Measurements from ENCODE around the gene SRRM2.

Gene SRRM2

DNA sequence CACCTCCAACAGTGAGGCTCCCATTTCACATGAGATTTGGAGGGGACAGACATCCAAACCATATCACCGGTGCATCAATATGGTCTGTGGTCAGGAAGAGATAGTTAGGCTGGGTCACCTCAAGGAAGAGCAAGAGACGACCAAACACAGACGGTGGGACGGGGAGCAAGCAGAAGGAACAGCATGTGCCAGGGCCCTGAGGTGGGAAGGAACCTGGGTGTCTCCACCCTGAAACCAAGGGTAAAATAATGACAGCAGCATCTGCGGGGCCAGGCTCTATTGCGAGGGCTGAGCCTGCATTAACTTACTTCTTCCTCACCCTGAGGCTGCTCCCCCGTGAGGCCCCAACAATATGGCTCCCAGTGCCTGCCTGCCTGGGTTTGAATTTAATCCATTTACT, 55.7 kb downstream of the SRRM2 start:
- Mint-ChIP-seq H3K27ac (no peak overlapping the region), H3K4me3 (no peak overlapping the region), H3K4me1 (ENCODE audit: low read depth) (no peaks in the 10 kb centered on the region), H3K36me3 (ENCODE audit: low read depth) (no peaks in the 10 kb centered on the region), H3K27me3 (ENCODE audit: low read depth) (peaks cover 9% of the 10 kb centered on the region), H3K9me3 (peaks cover 7% of the 10 kb centered on the region)
- DNase-seq (ENCODE audit: low spot score), result no peak

DNA sequence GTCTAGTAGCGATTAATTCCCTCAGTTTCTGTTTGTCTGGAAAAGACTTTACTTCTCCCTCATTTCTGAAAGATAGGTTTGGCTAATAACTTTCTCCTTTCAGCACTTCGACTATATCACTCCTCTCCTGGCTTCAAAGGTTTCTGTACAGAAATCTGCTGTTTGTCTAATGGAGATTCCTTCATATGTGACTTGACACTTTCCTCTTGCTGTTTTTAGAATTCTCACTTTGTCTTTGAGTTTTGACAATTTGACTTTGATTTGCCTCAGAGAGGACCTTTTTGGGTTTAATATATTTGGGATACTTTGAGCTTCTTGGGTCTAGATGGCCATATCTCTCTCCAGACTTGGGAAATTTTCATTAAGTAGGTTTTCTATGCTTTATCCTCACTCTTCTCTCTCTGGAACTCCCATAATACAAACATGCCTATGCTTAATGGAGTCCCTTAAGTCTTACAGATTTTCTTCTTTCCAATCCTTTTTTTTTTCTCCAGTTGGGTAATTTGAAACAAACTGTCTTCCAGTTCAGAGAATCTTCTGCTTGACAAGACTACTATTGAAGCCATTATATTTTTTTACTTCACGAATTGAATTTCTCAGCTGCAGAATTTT, 56.8 kb downstream of the SRRM2 start:
- Mint-ChIP-seq H3K9me3 (peaks cover 2% of the 10 kb centered on the region), H3K27ac (no peak overlapping the region), H3K27me3 (ENCODE audit: low read depth) (peaks cover 9% of the 10 kb centered on the region), H3K4me1 (ENCODE audit: low read depth) (no peaks in the 10 kb centered on the region), H3K4me3 (no peak overlapping the region), H3K36me3 (ENCODE audit: low read depth) (no peaks in the 10 kb centered on the region)
- no peak for DNase-seq (ENCODE audit: low spot score)

DNA sequence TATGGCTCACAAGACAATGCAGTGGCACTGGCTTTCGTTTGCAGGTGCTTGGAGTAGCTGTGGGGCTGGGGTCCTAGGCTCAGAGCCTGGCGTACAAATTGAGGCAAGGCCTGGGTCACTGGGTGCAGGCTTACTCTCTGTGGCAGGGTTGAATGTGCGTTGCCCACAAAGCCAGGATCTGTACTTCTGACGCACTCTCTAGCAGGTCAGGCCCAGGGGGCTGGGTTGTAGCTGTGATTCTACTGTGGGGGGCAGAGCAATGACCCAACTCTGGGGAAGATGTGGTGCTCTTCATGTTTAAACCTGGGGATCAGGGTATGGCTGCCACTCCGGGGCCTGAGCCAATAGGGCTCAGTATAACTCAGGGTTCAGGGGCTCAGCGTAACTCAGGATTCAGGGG, 58.2 kb downstream of the SRRM2 start:
- peaks cover 9% of the 10 kb centered on the region for H3K27me3 Mint-ChIP-seq (ENCODE audit: low read depth)

DNA sequence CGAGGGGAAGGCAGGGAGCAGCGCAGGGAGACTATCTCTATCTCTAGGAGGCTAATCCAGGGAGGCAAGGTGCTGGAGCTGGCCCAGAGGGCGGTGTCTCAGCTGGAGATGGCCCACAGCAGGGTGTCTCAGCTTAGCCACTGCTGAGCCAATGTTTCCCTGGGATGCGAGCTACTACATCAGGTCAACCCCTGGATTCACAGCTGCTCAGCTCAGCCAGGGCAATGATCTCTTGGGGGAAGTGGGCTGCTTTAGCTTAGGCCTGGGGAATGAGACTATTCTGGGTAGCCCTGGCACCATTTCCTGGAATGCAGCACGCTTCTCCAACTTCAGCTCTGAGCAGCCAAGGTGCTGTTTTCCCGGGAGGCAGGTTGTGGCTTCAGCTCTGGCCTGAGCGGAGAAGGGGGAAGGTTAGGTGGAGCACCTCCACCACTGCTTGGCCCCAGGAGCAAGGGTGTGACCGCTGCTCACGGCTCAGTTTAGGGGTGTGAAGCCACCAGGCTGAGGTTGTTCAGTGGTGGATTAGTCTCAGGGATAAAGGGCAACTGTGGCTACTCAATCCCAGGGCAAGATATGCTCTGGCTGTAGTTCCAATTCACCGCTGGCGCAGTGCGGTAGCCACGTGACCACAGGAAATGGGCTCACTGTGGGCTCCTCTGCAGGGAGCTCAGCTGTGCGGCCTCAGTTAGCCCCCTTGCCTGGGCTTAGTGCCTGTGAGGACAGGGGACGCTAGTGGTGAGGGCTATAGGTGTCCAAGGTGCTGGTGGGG, 59.4 kb downstream of the SRRM2 start:
- Mint-ChIP-seq H3K27me3 (ENCODE audit: low read depth) (peaks cover 7% of the 10 kb centered on the region), H3K9me3 (no peaks in the 10 kb centered on the region), H3K4me1 (ENCODE audit: low read depth) (no peaks in the 10 kb centered on the region), H3K36me3 (ENCODE audit: low read depth) (no peaks in the 10 kb centered on the region), H3K27ac (no peak overlapping the region), H3K4me3 (no peak overlapping the region)
- no peak for DNase-seq (ENCODE audit: low spot score)

More for the DNA sequence above, 58.2 kb downstream of the SRRM2 start:
- Mint-ChIP-seq H3K4me1 (ENCODE audit: low read depth) (no peaks in the 10 kb centered on the region), H3K9me3 (no peaks in the 10 kb centered on the region), H3K27ac (no peak overlapping the region), H3K36me3 (ENCODE audit: low read depth) (no peaks in the 10 kb centered on the region), H3K4me3 (no peak overlapping the region)
- DNase-seq (ENCODE audit: low spot score), result no peak

DNA sequence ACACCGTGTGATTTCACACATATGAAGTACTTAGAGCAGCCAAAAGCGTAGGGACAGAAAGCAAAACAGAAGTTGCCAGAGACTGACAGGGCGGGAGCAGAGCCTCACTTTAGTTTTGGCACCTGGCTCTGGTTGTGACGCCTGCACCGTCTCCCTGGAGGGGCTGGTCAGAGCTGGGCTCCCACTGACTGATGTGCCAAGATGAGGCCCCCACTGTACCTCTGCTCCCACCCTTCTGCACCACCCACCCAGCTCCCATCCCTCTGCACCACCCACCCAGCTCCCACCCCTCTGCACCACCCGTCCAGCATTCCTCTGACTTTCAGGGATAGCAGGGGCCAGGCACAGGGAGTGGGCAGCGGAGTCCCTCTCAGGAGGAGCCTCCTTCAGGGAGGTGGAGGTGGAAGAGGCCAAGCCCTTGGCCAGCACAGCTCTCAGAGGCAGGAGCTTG, 61.4 kb downstream of the SRRM2 start:
- no peak for DNase-seq (ENCODE audit: low spot score)
- Mint-ChIP-seq H3K4me3 (no peak overlapping the region), H3K4me1 (ENCODE audit: low read depth) (no peaks in the 10 kb centered on the region), H3K27me3 (ENCODE audit: low read depth) (peaks cover 6% of the 10 kb centered on the region), H3K9me3 (no peaks in the 10 kb centered on the region), H3K36me3 (ENCODE audit: low read depth) (no peaks in the 10 kb centered on the region), H3K27ac (no peak overlapping the region)

DNA sequence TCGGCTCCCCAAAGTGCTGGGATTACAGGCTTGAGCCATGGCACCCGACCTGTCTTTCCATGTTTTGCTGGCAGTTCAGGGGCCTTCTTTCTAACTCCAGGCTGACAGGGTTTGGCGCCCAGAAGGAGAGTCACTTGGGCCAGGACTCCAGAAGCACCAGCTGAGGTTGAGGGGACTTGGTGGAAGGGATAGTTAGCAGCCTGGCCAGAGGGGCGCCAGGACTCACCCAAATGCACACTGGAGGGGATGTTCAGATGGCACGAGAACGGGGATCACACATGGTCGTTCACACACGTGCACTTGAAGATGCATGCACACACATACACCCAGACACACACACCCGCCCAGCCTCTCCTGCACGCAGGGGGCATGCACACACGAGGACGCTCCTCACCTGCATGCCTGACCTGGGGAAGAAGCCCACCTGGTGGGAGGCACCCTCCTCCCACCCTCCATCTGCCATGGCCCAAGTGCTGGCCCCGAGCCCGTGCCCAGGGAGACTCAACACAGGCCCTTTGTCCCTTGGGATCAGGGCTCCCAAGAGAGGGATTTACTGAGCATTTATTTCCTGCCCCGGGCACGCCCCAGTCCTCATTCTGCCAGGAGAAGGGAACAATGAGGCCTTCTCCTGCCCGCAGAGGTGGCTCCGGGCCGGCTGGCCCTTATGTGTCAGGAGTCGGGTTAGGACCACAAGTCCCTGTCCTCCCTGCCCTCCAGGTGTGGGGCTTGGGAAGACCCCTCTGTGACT, 62.3 kb downstream of the SRRM2 start:
- no peaks in the 10 kb centered on the region for H3K36me3 Mint-ChIP-seq (ENCODE audit: low read depth)
- no peak for DNase-seq (ENCODE audit: low spot score)
- H3K27me3 Mint-ChIP-seq (ENCODE audit: low read depth), result peaks cover 4% of the 10 kb centered on the region
- H3K4me1 Mint-ChIP-seq (ENCODE audit: low read depth), result no peaks in the 10 kb centered on the region
- no peak overlapping the region for H3K27ac Mint-ChIP-seq
- no peak overlapping the region for H3K4me3 Mint-ChIP-seq
- no peaks in the 10 kb centered on the region for H3K9me3 Mint-ChIP-seq

GRCh38 chr16:2815299-2815771, 62.9 kb downstream of the SRRM2 start:
- Mint-ChIP-seq H3K4me1 (ENCODE audit: low read depth) (no peaks in the 10 kb centered on the region), H3K27ac (no peak overlapping the region), H3K9me3 (no peaks in the 10 kb centered on the region), H3K4me3 (no peak overlapping the region), H3K36me3 (ENCODE audit: low read depth) (no peaks in the 10 kb centered on the region), H3K27me3 (ENCODE audit: low read depth) (peaks cover under 1% of the 10 kb centered on the region)
- no peak for DNase-seq (ENCODE audit: low spot score)

GRCh38 chr16:2816751-2817339, 64.4 kb downstream of the SRRM2 start, which contains the start of gene PRSS21:
Gene PRSS21 (plus strand): TSS chr16:2817237. CDS start chr16:2817269, 32 bp downstream.
- no peaks in the 10 kb centered on the region for H3K36me3 Mint-ChIP-seq (ENCODE audit: low read depth)
- no peak within 1 kb of the TSS for H3K27ac Mint-ChIP-seq
- H3K4me1 Mint-ChIP-seq (ENCODE audit: low read depth), result no peaks in the 10 kb centered on the region
- no peaks in the 10 kb centered on the region for H3K27me3 Mint-ChIP-seq (ENCODE audit: low read depth)
- DNase-seq (ENCODE audit: low spot score), result no peak
- H3K9me3 Mint-ChIP-seq, result no peaks in the 10 kb centered on the region
- no peak within 1 kb of the TSS for H3K4me3 Mint-ChIP-seq

DNA sequence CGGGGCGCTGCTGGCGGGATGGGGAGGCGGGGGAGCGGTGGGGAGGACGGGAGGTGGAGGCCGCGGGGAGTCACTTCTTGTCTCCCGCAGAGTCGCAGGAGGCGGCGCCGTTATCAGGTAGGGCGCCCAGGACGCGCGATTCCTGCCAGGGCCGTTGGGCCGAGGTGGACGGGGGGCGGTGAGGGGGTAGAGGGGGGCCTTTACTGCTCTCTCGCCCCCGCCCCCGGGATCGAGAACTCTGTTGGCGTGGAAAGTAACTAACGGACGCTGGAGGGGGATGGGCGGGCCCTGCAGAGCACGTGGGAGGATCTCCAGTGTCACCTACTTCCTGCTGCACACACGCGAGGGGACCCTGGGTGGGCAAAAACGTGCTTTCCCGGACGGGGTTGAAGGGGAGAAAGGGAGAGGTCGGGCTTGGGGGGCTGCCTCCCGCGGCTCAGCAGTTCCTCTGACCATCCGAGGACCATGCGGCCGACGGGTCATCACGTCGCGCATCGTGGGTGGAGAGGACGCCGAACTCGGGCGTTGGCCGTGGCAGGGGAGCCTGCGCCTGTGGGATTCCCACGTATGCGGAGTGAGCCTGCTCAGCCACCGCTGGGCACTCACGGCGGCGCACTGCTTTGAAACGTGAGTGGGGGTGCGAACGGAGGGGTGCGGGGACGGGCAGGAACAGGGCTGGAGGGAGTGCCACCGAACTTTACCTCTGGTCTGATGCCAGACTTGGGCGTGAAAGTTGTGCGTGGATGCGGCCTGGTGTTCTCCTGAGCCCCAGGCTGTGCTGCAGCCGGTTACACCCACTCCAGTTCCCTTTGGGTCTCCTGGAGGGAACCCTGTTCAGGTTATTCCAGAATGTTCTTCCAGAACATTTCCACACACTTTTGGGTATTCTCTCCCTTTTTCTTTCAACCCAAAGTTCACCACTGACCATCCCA, 65.2 kb downstream of the SRRM2 start:
- Mint-ChIP-seq H3K27me3 (ENCODE audit: low read depth) (no peaks in the 10 kb centered on the region), H3K9me3 (no peaks in the 10 kb centered on the region), H3K4me1 (ENCODE audit: low read depth) (no peaks in the 10 kb centered on the region), H3K4me3 (no peak overlapping the region), H3K27ac (no peak overlapping the region), H3K36me3 (ENCODE audit: low read depth) (no peaks in the 10 kb centered on the region)
- DNase-seq (ENCODE audit: low spot score), result no peak

- Mint-ChIP-seq H3K36me3 (ENCODE audit: low read depth) (no peaks in the 10 kb centered on the region), H3K27me3 (ENCODE audit: low read depth) (no peaks in the 10 kb centered on the region), H3K4me3 (no peak overlapping the region), H3K9me3 (no peaks in the 10 kb centered on the region), H3K27ac (no peak overlapping the region), H3K4me1 (ENCODE audit: low read depth) (no peaks in the 10 kb centered on the region)
- no peak for DNase-seq (ENCODE audit: low spot score)
Measured at GRCh38 chr16:2818272-2818876, 65.9 kb downstream of the SRRM2 start.

DNA sequence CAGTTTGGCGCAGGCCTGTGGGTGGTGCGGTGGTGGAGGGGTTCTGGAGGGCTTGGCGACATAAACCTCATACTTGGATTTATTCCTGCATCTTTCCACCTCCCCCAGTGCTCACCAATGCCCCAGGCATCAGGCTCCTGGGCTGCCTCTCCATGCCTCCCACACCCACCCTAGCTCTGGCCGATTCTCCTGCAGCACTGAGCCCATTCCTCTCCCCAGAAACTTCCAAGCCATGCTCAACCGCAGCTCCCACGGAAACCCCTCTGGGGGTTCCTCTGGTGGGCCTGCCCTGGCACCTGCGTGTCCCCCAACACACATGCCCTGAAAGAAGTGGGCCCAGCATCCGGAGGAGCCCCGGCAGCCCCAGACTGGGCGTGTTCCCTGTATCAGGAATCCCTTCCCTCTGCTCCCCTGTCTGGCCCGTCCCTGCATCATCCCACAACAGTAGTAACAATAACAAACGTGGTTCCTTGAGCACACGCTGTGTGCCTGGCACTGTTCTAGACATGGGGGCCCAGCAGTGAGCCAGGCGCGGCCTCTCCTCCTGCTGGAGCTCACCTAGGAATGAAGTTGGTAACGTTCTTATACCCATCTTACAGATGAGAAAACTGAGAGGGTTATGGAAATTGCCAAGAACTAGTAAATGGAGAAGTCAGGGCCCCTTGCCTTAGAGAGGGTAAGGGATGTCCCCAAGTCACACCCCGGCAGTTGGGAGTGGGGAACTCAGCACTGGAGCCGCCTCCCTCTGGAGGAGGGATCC, 66.9 kb downstream of the SRRM2 start:
- H3K27ac Mint-ChIP-seq, result no peak overlapping the region
- no peak for DNase-seq (ENCODE audit: low spot score)
- H3K36me3 Mint-ChIP-seq (ENCODE audit: low read depth), result no peaks in the 10 kb centered on the region
- no peak overlapping the region for H3K4me3 Mint-ChIP-seq
- no peaks in the 10 kb centered on the region for H3K27me3 Mint-ChIP-seq (ENCODE audit: low read depth)
- H3K4me1 Mint-ChIP-seq (ENCODE audit: low read depth), result no peaks in the 10 kb centered on the region
- H3K9me3 Mint-ChIP-seq, result no peaks in the 10 kb centered on the region

All from T-helper 2 cell treated with Interferon-gamma antibody and Interleukin-4, amounts not matched to agents 5 μg/mL and 100 μg/mL, for 36 hours (primary cell).